PC-9 (cell line): ENCODE results near the gene CDC26.

Experiments used
- EZH2 ChIP-seq: fragments of 200-600 bp; sonication (generic); IDR thresholded peaks from 2 replicates; pipeline ENCODE4 v1.8.0; 2017; ENCODE audit warnings: antibody characterized with exemption, low read depth
- TF ChIP-seq, protein P1 (sequence below): fragments of 200-600 bp; sonication (generic); conservative IDR thresholded peaks from 2 replicates; pipeline ENCODE4 v1.6.1; 2017; ENCODE audit warnings: mixed run types, antibody characterized with exemption, mild to moderate bottlenecking, moderate library complexity

DNA sequence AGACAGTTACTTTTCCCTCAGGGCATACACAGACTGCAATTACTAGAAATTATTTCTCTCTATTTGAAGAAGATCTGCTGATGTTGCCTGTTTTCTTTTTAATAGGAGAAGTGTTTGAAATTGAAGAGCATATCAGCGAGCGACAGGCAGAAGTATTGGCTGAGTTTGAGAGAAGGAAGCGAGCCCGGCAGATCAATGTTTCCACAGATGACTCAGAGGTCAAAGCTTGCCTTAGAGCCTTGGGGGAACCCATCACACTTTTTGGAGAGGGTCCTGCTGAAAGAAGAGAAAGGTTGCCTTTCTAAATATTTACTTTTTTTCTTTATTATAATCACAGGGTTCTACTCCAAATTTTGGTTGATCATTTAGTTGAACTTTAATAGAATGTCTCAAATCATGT lies 3.5 kb upstream of the CDC26 start:
- TF ChIP-seq EZH2: no peak
- TF ChIP-seq, protein P1, sequence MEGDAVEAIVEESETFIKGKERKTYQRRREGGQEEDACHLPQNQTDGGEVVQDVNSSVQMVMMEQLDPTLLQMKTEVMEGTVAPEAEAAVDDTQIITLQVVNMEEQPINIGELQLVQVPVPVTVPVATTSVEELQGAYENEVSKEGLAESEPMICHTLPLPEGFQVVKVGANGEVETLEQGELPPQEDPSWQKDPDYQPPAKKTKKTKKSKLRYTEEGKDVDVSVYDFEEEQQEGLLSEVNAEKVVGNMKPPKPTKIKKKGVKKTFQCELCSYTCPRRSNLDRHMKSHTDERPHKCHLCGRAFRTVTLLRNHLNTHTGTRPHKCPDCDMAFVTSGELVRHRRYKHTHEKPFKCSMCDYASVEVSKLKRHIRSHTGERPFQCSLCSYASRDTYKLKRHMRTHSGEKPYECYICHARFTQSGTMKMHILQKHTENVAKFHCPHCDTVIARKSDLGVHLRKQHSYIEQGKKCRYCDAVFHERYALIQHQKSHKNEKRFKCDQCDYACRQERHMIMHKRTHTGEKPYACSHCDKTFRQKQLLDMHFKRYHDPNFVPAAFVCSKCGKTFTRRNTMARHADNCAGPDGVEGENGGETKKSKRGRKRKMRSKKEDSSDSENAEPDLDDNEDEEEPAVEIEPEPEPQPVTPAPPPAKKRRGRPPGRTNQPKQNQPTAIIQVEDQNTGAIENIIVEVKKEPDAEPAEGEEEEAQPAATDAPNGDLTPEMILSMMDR: no peak
